Measurements from ENCODE around the gene ARID1B. TPM values are rescaled to one million over a fixed set of nuclear protein-coding genes. Genes with fewer than 3 reads are reported as not detected.

ARID1B gene
- total RNA-seq, 1 experiment from 2014 or later: 35.6 TPM

DNA sequence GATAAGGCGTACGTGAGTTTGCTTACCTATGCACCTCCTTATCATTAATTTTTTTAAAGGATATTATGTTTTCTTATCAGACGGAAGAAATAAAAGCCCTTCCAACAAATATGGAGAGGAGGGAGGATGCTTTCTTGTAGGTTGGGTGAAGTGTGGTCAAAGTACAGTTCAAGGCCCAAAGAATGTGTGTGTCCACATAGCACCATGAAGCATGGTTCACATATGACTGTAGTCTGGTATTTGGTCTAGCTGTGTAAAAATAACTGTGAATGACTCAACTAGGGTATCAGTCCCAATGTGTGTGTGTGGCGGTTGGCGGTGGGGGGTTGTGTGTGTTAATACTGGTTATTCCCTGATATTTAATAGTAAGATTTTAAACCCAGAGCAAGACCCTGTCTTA lies 333.4 kb downstream of the ARID1B start:
- no peaks in the 10 kb centered on the region for H4K20me1 ChIP-seq (ENCODE audit: insufficient read depth)
- TF ChIP-seq POLR2A (IDR thresholded peaks at IDR 0.05; ENCODE audit: borderline replicate concordance, extremely low read depth, insufficient read depth, insufficient read length) (no peak), YY1 (IDR thresholded peaks at IDR 0.05; ENCODE audit: extremely low read depth, insufficient replicate concordance, low read depth, low read length) (no peak), ZNF274 (IDR thresholded peaks at IDR 0.05; ENCODE audit: low read depth, low read length) (no peak), RAD21 (IDR thresholded peaks at IDR 0.05; ENCODE audit: low read depth) (no peak), JUND (IDR thresholded peaks at IDR 0.05) (no peak), SRF (IDR thresholded peaks at IDR 0.05; ENCODE audit: low read depth) (no peak), CBX3 (IDR thresholded peaks at IDR 0.05; ENCODE audit: low read depth) (no peak), ZFX (IDR thresholded peaks at IDR 0.05) (no peak)
- TF ChIP-seq, protein P1, sequence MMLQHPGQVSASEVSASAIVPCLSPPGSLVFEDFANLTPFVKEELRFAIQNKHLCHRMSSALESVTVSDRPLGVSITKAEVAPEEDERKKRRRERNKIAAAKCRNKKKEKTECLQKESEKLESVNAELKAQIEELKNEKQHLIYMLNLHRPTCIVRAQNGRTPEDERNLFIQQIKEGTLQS (IDR thresholded peaks at IDR 0.05): no peak
- TF ChIP-seq, protein P2, sequence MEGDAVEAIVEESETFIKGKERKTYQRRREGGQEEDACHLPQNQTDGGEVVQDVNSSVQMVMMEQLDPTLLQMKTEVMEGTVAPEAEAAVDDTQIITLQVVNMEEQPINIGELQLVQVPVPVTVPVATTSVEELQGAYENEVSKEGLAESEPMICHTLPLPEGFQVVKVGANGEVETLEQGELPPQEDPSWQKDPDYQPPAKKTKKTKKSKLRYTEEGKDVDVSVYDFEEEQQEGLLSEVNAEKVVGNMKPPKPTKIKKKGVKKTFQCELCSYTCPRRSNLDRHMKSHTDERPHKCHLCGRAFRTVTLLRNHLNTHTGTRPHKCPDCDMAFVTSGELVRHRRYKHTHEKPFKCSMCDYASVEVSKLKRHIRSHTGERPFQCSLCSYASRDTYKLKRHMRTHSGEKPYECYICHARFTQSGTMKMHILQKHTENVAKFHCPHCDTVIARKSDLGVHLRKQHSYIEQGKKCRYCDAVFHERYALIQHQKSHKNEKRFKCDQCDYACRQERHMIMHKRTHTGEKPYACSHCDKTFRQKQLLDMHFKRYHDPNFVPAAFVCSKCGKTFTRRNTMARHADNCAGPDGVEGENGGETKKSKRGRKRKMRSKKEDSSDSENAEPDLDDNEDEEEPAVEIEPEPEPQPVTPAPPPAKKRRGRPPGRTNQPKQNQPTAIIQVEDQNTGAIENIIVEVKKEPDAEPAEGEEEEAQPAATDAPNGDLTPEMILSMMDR (IDR thresholded peaks at IDR 0.05 in 2 of 3, conservative IDR thresholded peaks at IDR 0.05 in 1 of 3; ENCODE audit: borderline replicate concordance in 1 of 3, insufficient read depth in 1 of 3, low read depth in 2 of 3, low read length in 2 of 3): no peak
- TF ChIP-seq, protein P3, sequence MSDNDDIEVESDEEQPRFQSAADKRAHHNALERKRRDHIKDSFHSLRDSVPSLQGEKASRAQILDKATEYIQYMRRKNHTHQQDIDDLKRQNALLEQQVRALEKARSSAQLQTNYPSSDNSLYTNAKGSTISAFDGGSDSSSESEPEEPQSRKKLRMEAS (IDR thresholded peaks at IDR 0.05): no peak
- DNase-seq (ENCODE audit: low read depth, low spot score) (no peak), ATAC-seq (no peak)
- intact Hi-C loops (cut with micrococcal nuclease): no loop called here
- peaks cover 0 to 19% of the 10 kb centered on the region in 2 experiments; a peak in 2 of 4 replicates for H3K4me1 ChIP-seq (ENCODE audit: control insufficient read depth in 1 of 2, insufficient read depth in 2 of 2, low read length in 2 of 2)
- BruUV-seq (replicated peaks): no TSS peak
- H3K9me2 ChIP-seq (ENCODE audit: insufficient read depth): no peaks in the 10 kb centered on the region
- H3K9me3 ChIP-seq (ENCODE audit: control insufficient read depth in 1 of 2, insufficient read depth in 1 of 2, low read depth in 1 of 2, low read length in 2 of 2): no peaks in the 10 kb centered on the region
- CTCF ChIA-PET: no interaction called here
- H2AFZ ChIP-seq (ENCODE audit: low read depth, low read length, poor library complexity, severe bottlenecking): no peak overlapping the region
- no peak overlapping the region for H3K9ac ChIP-seq (ENCODE audit: low read length)
- no peaks in the 10 kb centered on the region for H3K79me2 ChIP-seq (ENCODE audit: insufficient read depth, low read length)
- H3K4me3 ChIP-seq (replicated peaks in 1 of 2; ENCODE audit: low read depth in 1 of 2, low read length in 2 of 2): no peak overlapping the region
- no peaks in the 10 kb centered on the region for H3K27me3 ChIP-seq (ENCODE audit: insufficient read depth, low read length)
- POLR2A ChIA-PET: interaction anchor here (0.6 kb wide), 1 partner anchor 13 kb away, joined by 3 read pairs; no protein-coding TSS in a partner anchor
- no peak overlapping the region for H3K27ac ChIP-seq (ENCODE audit: low read depth, low read length)
- H3K36me3 ChIP-seq (ENCODE audit: control insufficient read depth in 1 of 2, insufficient read depth in 2 of 2, low read length in 2 of 2): no peaks in the 10 kb centered on the region
- RAD21 ChIA-PET (ENCODE audit: low non-redundant PET in 1 of 2, low total read pairs in 2 of 2, uncharacterized antibody in 2 of 2, unreplicated experiment in 2 of 2): no interaction called here
- H3K4me2 ChIP-seq (ENCODE audit: low read length): no peak overlapping the region
